ENCODE data around the gene ZCCHC2. TPM values are rescaled to one million over a fixed set of nuclear protein-coding genes. Genes with fewer than 3 reads are reported as not detected.

Gene ZCCHC2
- total RNA-seq, 4 donors from 2014 or later: 22.1 to 37.9 (median 32.0) TPM

GRCh38 chr18:62586781-62587487 is 64.1 kb downstream of the ZCCHC2 start:
- TF ChIP-seq CTCF (IDR thresholded peaks at IDR 0.05 in 4 of 5, conservative IDR thresholded peaks at IDR 0.05 in 1 of 5) (no peak), POLR2A (IDR thresholded peaks at IDR 0.05) (no peak)
- Histone ChIP-seq H3K36me3 (peaks cover 0 to 7% of the 10 kb centered on the region in 2 donors), H3K9me3 (no peaks in the 10 kb centered on the region), H3K27ac (no peak overlapping the region), H3K4me1 (peaks cover 18 to 22% of the 10 kb centered on the region in 2 donors), H3K27me3 (no peaks in the 10 kb centered on the region), H3K4me3 (no peak overlapping the region)
- ATAC-seq (no peak), DNase-seq (no peak)
- intact Hi-C loops (cut with DNase I; ENCODE audit: low total_unique reads): loop anchor here (2.0 kb wide), 1 partner anchor 128 kb away; the partner anchor contains the start of gene PHLPP1
- in situ Hi-C loops (cut with MboI; ENCODE audit: low sequenced_read_pairs in 4 of 4): loop anchor here (10.0 to 25.0 kb wide), 3 partner anchors 398 to 400 kb away; partner anchors contain the start of genes PIGN (in 1 of the 4) and RELCH (in 1 of the 4)

DNA sequence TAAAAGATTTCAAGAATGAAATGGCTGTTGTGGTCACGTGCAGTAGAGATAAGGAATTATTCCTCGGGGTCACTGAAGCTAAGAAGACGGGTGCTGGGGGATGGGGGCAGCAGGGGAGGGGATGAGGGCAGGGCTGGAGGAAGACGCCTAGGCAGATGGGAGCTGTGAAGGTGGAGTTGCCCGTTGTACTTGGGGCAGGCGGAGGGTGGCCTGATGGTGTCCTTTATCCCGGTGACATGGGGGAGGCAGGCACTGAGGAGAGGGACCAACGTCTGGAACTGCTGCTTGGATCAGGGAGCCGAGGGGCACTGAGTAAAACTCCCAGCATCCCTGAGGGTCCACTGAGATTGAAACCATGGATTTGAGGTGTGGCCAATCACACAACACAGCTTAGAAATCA is 64.9 kb downstream of the ZCCHC2 start:
- in situ Hi-C loops (cut with MboI; ENCODE audit: low sequenced_read_pairs in 4 of 4) (loop anchor here (10.0 to 25.0 kb wide), 3 partner anchors 397 to 400 kb away; partner anchors contain the start of genes PIGN (in 1 of the 4) and RELCH (in 1 of the 4)), intact Hi-C loops (cut with DNase I; ENCODE audit: low total_unique reads) (loop anchor here (2.0 kb wide), 1 partner anchor 127 kb away; the partner anchor contains the start of gene PHLPP1)
- H3K36me3 ChIP-seq: peaks cover 0 to 7% of the 10 kb centered on the region in 2 donors
- no peaks in the 10 kb centered on the region for H3K27me3 ChIP-seq
- peaks cover 18 to 22% of the 10 kb centered on the region in 2 donors for H3K4me1 ChIP-seq
- H3K9me3 ChIP-seq: no peaks in the 10 kb centered on the region
- TF ChIP-seq POLR2A (IDR thresholded peaks at IDR 0.05) (no peak), CTCF (IDR thresholded peaks at IDR 0.05 in 4 of 5, conservative IDR thresholded peaks at IDR 0.05 in 1 of 5) (no peak)
- ATAC-seq: no peak
- no peak overlapping the region for H3K4me3 ChIP-seq
- no peak for DNase-seq
- H3K27ac ChIP-seq: no peak overlapping the region

- Histone ChIP-seq H3K4me3 (no peak overlapping the region), H3K4me1 (peaks cover 18 to 22% of the 10 kb centered on the region in 2 donors), H3K36me3 (peaks cover 0 to 7% of the 10 kb centered on the region in 2 donors), H3K27me3 (no peaks in the 10 kb centered on the region), H3K9me3 (no peaks in the 10 kb centered on the region), H3K27ac (no peak overlapping the region)
- TF ChIP-seq POLR2A (IDR thresholded peaks at IDR 0.05): no peak
- TF ChIP-seq CTCF (IDR thresholded peaks at IDR 0.05 in 4 of 5, conservative IDR thresholded peaks at IDR 0.05 in 1 of 5): no peak
- ATAC-seq: no peak
- in situ Hi-C loops (cut with MboI; ENCODE audit: low sequenced_read_pairs in 4 of 4) (loop anchor here (10.0 to 25.0 kb wide), 3 partner anchors 397 to 401 kb away; partner anchors contain the start of genes PIGN (in 1 of the 4) and RELCH (in 1 of the 4)), intact Hi-C loops (cut with DNase I; ENCODE audit: low total_unique reads) (no loop called here)
- DNase-seq: no peak
These were observed 65.4 kb downstream of the ZCCHC2 start for GRCh38 chr18:62588217-62588616.

DNA sequence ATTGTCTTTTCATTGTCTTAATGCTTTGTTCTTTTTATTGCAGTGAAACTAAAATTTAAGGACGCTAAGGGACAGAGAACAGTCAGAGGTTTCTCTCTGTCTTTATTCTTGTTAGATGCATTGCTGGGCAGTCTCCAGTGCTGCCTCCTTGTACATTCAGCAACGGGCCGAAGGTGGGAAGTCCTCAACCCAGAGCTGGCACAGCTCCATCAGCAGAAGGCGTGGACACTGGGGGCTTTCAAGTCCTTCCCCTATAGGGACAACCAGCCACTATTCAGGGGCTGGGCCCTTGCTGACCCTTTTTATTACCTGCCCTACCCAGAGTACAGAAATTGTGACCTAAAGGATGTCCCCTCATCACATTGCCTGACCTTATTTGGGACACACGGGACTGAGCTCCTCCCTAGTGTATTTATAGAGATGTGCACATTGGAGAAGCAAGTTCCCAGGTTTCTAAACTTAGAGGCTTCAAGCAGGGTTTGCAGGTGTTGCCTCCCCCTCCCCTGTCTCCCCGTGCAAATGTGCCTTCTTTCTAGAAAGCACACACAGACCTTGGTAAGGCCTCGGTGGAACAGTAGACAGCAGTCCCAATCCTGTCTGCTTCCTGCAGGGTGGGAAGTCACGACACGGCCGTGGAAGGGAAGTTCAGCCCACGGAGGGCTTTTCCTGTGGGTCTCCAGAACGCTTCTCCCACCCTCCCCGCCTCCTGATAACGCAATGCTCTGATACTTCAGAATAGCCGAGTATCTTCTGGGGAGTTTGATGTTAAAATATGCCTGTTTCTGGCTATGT is 68.2 kb downstream of the ZCCHC2 start:
- Histone ChIP-seq H3K36me3 (no peaks in the 10 kb centered on the region), H3K4me3 (no peak overlapping the region), H3K27me3 (peaks cover 0 to 6% (median 2%) of the 10 kb centered on the region in 3 donors), H3K4me1 (peaks cover 8 to 10% of the 10 kb centered on the region in 2 donors), H3K27ac (no peak overlapping the region), H3K9me3 (no peaks in the 10 kb centered on the region)
- no peak for TF ChIP-seq CTCF (IDR thresholded peaks at IDR 0.05 in 4 of 5, conservative IDR thresholded peaks at IDR 0.05 in 1 of 5)
- TF ChIP-seq POLR2A (IDR thresholded peaks at IDR 0.05): no peak
- peak; percentile 78 to 80 for ATAC-seq
- no peak for DNase-seq
- in situ Hi-C loops (cut with MboI; ENCODE audit: low sequenced_read_pairs in 4 of 4): loop anchor here in 3 of 4 donors (25.0 kb wide), 2 partner anchors 396 to 404 kb away; partner anchors contain the start of genes PIGN (in 1 of the 3) and RELCH (in 1 of the 3)
- intact Hi-C loops (cut with DNase I; ENCODE audit: low total_unique reads): no loop called here
